ENCODE data around the gene SETD1B.
A peak's percentile ranks its signal among the peaks of the same experiment; 100 is the strongest.

The SETD1B gene

GRCh38 chr12:121837680-121838079 is 33.9 kb downstream of the SETD1B start:
- TF ChIP-seq CTCF (IDR thresholded peaks at IDR 0.05; ENCODE audit: low read length) (peak; percentile 8; the same call in 1 of the 2 replicates), EZH2 (IDR thresholded peaks at IDR 0.05; ENCODE audit: borderline replicate concordance, low read length) (no peak)
- no peaks in the 10 kb centered on the region for H3K36me3 ChIP-seq (ENCODE audit: insufficient read depth, low read length)
- no peak overlapping the region for H3K4me2 ChIP-seq (ENCODE audit: low read length)
- no peaks in the 10 kb centered on the region for H4K20me1 ChIP-seq (ENCODE audit: insufficient read depth, low read length)
- no peak overlapping the region for H3K27ac ChIP-seq (ENCODE audit: low read depth, low read length, poor library complexity, severe bottlenecking)
- H3K4me3 ChIP-seq (ENCODE audit: low read depth, low read length, poor library complexity, severe bottlenecking): no peak overlapping the region
- H3K4me1 ChIP-seq (ENCODE audit: insufficient read depth, low read length, severe bottlenecking): peaks cover 8% of the 10 kb centered on the region
- no peaks in the 10 kb centered on the region for H3K9me3 ChIP-seq (ENCODE audit: low read length)
- H2AFZ ChIP-seq (ENCODE audit: low read length): no peak overlapping the region
- no peaks in the 10 kb centered on the region for H3K9me2 ChIP-seq (ENCODE audit: low read depth, low read length)
- peaks cover 3% of the 10 kb centered on the region; the same call in 1 of the 2 replicates for H3K27me3 ChIP-seq (ENCODE audit: insufficient read depth, low read length)
- H3F3A ChIP-seq (ENCODE audit: insufficient read depth, low read length): no peaks in the 10 kb centered on the region
- no peak overlapping the region for H3K9ac ChIP-seq (ENCODE audit: low read length)
- H3K79me2 ChIP-seq (ENCODE audit: insufficient read depth, low read length): no peaks in the 10 kb centered on the region

GRCh38 chr12:121838126-121838525 is 34.3 kb downstream of the SETD1B start:
- no peak overlapping the region for H3K4me2 ChIP-seq (ENCODE audit: low read length)
- H3K27ac ChIP-seq (ENCODE audit: low read depth, low read length, poor library complexity, severe bottlenecking): no peak overlapping the region
- no peak overlapping the region for H3K4me3 ChIP-seq (ENCODE audit: low read depth, low read length, poor library complexity, severe bottlenecking)
- peaks cover 3% of the 10 kb centered on the region; the same call in 1 of the 2 replicates for H3K27me3 ChIP-seq (ENCODE audit: insufficient read depth, low read length)
- H4K20me1 ChIP-seq (ENCODE audit: insufficient read depth, low read length): no peaks in the 10 kb centered on the region
- no peak overlapping the region for H3K9ac ChIP-seq (ENCODE audit: low read length)
- H3K9me2 ChIP-seq (ENCODE audit: low read depth, low read length): no peaks in the 10 kb centered on the region
- H3K79me2 ChIP-seq (ENCODE audit: insufficient read depth, low read length): no peaks in the 10 kb centered on the region
- TF ChIP-seq EZH2 (IDR thresholded peaks at IDR 0.05; ENCODE audit: borderline replicate concordance, low read length): no peak
- TF ChIP-seq CTCF (IDR thresholded peaks at IDR 0.05; ENCODE audit: low read length): no peak
- H2AFZ ChIP-seq (ENCODE audit: low read length): no peak overlapping the region
- H3K4me1 ChIP-seq (ENCODE audit: insufficient read depth, low read length, severe bottlenecking): peaks cover 8% of the 10 kb centered on the region
- no peaks in the 10 kb centered on the region for H3F3A ChIP-seq (ENCODE audit: insufficient read depth, low read length)
- no peaks in the 10 kb centered on the region for H3K9me3 ChIP-seq (ENCODE audit: low read length)
- H3K36me3 ChIP-seq (ENCODE audit: insufficient read depth, low read length): no peaks in the 10 kb centered on the region

- no peaks in the 10 kb centered on the region for H3K79me2 ChIP-seq (ENCODE audit: insufficient read depth, low read length)
- H3K4me3 ChIP-seq (ENCODE audit: low read depth, low read length, poor library complexity, severe bottlenecking): peak overlapping the region; percentile 76
- H3K36me3 ChIP-seq (ENCODE audit: insufficient read depth, low read length): no peaks in the 10 kb centered on the region
- no peaks in the 10 kb centered on the region for H3F3A ChIP-seq (ENCODE audit: insufficient read depth, low read length)
- peaks cover 8% of the 10 kb centered on the region for H3K4me1 ChIP-seq (ENCODE audit: insufficient read depth, low read length, severe bottlenecking)
- no peak overlapping the region for H3K27ac ChIP-seq (ENCODE audit: low read depth, low read length, poor library complexity, severe bottlenecking)
- no peaks in the 10 kb centered on the region for H3K9me3 ChIP-seq (ENCODE audit: low read length)
- no peak for TF ChIP-seq EZH2 (IDR thresholded peaks at IDR 0.05; ENCODE audit: borderline replicate concordance, low read length)
- TF ChIP-seq CTCF (IDR thresholded peaks at IDR 0.05; ENCODE audit: low read length): no peak
- H3K9me2 ChIP-seq (ENCODE audit: low read depth, low read length): no peaks in the 10 kb centered on the region
- H3K27me3 ChIP-seq (ENCODE audit: insufficient read depth, low read length): peaks cover 3% of the 10 kb centered on the region; the same call in 1 of the 2 replicates
- H2AFZ ChIP-seq (ENCODE audit: low read length): peak overlapping the region; percentile 31; the same call in 1 of the 2 replicates
- no peaks in the 10 kb centered on the region for H4K20me1 ChIP-seq (ENCODE audit: insufficient read depth, low read length)
- peak overlapping the region; percentile 77 for H3K4me2 ChIP-seq (ENCODE audit: low read length)
- H3K9ac ChIP-seq (ENCODE audit: low read length): peak overlapping the region; percentile 78
Observed at GRCh38 chr12:121839106-121839992, 35.5 kb downstream of the SETD1B start.

All from OCI-LY1 (cell line).